Osteoblast (primary cell): ENCODE results near the gene CACNA1H. TPM values are rescaled to one million over a fixed set of nuclear protein-coding genes. Genes with fewer than 3 reads are reported as not detected.

Source experiments
- DNase-seq: peaks from one replicate; pipeline ENCODE4 v3.0.0; 2011; ENCODE audit warnings: low spot score, mixed read lengths; ENCODE audit not compliant: insufficient read length; ENCODE audit errors: missing footprints
- H2AFZ ChIP-seq: 2 replicates; pipeline ENCODE4 v1.6.0; 2011; ENCODE audit warnings: mild to moderate bottlenecking, low read length
- H3K27ac ChIP-seq: 2 replicates; pipeline ENCODE4 v1.5.1; 2011; ENCODE audit warnings: mild to moderate bottlenecking, low read depth, low read length, moderate library complexity
- H3K27me3 ChIP-seq: 2 replicates; pipeline ENCODE4 v1.6.0; 2012; ENCODE audit warnings: mild to moderate bottlenecking, control low read depth, inconsistent platforms, low read length, moderate library complexity; ENCODE audit not compliant: insufficient read depth
- H3K36me3 ChIP-seq: 2 replicates; pipeline ENCODE4 v1.5.1; 2011; ENCODE audit warnings: mild to moderate bottlenecking, low read length, control low read depth, moderate library complexity; ENCODE audit not compliant: insufficient read depth
- H3K4me1 ChIP-seq: 2 replicates; pipeline ENCODE4 v1.5.1; 2011; ENCODE audit warnings: mild to moderate bottlenecking, low read length, control low read depth, moderate library complexity; ENCODE audit not compliant: insufficient read depth
- H3K4me2 ChIP-seq: 2 replicates; pipeline ENCODE4 v1.6.0; 2011; ENCODE audit warnings: mild to moderate bottlenecking, low read length; ENCODE audit not compliant: insufficient read depth
- H3K4me3 ChIP-seq: fragments of 200-600 bp; sonication (generic); 3 replicates; pipeline ENCODE4 v1.5.1; 2012; ENCODE audit warnings: mild to moderate bottlenecking, low read length, inconsistent platforms; ENCODE audit not compliant: insufficient read depth
- H3K79me2 ChIP-seq: 2 replicates; pipeline ENCODE4 v1.6.0; 2012; ENCODE audit warnings: mild to moderate bottlenecking, low read length, control low read depth, inconsistent platforms; ENCODE audit not compliant: insufficient read depth
- H3K9me3 ChIP-seq: 2 replicates; pipeline ENCODE4 v1.5.1; 2011; ENCODE audit warnings: low read depth, low read length, control low read depth
- H4K20me1 ChIP-seq: 2 replicates; pipeline ENCODE4 v1.6.0; 2012; ENCODE audit warnings: mild to moderate bottlenecking, low read length, control low read depth; ENCODE audit not compliant: insufficient read depth
- CTCF ChIP-seq: IDR thresholded peaks from 2 replicates; pipeline ENCODE4 v1.5.1; 2011; ENCODE audit warnings: mild to moderate bottlenecking, low read depth, low read length, moderate library complexity; ENCODE audit errors: extremely low read depth
- total RNA-seq: library from RNA; depleted of rRNA; stranded (reverse); fragments of >200 nt; gene quantifications from 2 replicates; pipeline ENCODE4 v1.2.3, GENCODE V29; 2012

CACNA1H gene
- total RNA-seq, 1 donor: under 0.01 TPM

GRCh38 chr16:1160773-1161348 is 8.0 kb downstream of the CACNA1H start:
- DNase-seq: peak; percentile 91
- peaks cover 18% of the 10 kb centered on the region for H3K27me3 ChIP-seq
- no peaks in the 10 kb centered on the region for H3K36me3 ChIP-seq
- H3K9me3 ChIP-seq: no peaks in the 10 kb centered on the region
- H4K20me1 ChIP-seq: no peaks in the 10 kb centered on the region
- no peak overlapping the region for H2AFZ ChIP-seq
- no peak overlapping the region for H3K27ac ChIP-seq
- no peak for TF ChIP-seq CTCF
- H3K4me1 ChIP-seq: peaks cover 3% of the 10 kb centered on the region
- no peaks in the 10 kb centered on the region for H3K79me2 ChIP-seq
- H3K4me3 ChIP-seq: no peak overlapping the region
- H3K4me2 ChIP-seq: no peak overlapping the region

DNA sequence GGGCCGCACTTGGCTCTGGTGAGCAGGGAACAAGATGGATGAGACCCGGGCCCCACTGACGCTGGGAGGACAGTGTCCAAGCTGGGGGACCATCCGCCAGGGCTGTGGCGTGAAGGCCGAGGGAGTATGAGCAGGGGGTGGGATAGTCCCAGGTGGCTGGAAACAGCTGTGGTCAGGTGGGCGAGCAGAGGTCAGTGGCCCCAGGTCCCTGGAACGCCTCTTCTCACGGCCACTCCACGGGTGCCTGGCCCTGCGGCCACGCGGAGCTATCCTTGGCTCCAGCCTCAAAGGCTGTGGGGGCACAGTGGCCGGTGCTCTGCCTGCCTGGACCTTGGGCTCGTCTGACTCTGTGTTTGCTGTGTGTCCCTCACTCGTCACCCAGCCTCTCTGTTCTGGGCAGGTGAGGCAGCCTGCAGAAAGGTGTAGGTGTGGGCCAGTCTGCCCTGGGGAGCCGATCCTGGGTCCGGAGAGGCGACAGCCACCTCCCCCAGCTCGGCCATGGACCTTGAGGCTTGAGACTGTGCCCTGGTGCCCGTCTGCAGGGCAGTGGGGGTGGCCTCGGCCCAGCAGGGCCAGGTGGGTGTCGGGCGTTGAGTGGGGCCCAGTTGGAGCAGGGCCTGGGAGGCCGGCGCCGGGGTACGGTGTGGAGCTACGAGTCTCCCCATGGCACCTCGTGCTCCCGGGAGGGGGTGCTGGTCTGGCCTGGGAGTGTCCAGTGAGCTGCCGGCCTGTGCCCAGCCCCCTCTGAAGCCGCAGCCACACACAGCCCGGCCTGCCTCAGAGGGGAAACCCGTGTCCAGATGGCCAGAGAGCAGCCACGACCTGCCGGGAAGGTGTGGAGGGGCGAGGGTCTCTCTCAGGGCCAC is 10.0 kb downstream of the CACNA1H start:
- peaks cover 31% of the 10 kb centered on the region for H3K27me3 ChIP-seq
- H3K27ac ChIP-seq: no peak overlapping the region
- no peak overlapping the region for H2AFZ ChIP-seq

DNA sequence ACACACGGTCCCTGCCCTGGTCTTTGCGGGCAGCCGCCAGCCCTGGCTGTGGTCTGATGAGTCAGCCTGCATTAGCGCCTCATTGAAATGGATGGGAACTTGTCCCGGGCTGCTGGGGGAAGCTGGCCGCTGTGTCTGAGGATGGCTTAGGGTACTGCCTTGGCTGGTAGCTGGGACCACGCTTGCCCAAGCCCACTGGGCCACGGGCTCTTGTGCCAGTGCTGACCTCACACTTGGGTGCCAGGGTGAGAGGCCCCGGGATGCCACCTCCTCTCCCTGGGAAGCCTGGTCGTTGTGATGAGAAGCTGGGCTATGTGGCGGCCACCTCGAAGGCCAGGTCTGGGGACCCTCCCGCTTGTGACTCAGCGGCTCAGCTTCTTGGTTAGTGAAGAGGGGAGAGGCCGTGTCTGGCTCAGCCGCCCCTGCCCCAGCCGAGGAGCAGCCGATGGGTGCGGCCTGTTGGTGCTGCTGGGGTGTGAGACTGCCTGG is 10.7 kb downstream of the CACNA1H start:
- no peaks in the 10 kb centered on the region for H3K9me3 ChIP-seq
- peaks cover 27% of the 10 kb centered on the region for H3K27me3 ChIP-seq
- TF ChIP-seq CTCF: no peak
- peak; percentile 99 for DNase-seq
- no peak overlapping the region for H2AFZ ChIP-seq
- H3K27ac ChIP-seq: no peak overlapping the region
- no peak overlapping the region for H3K4me3 ChIP-seq
- peaks cover 3% of the 10 kb centered on the region for H3K4me1 ChIP-seq
- H3K4me2 ChIP-seq: no peak overlapping the region
- H4K20me1 ChIP-seq: no peaks in the 10 kb centered on the region
- no peaks in the 10 kb centered on the region for H3K79me2 ChIP-seq
- H3K36me3 ChIP-seq: no peaks in the 10 kb centered on the region

More for the DNA sequence above, 10.0 kb downstream of the CACNA1H start:
- Histone ChIP-seq H3K36me3 (no peaks in the 10 kb centered on the region), H3K9me3 (no peaks in the 10 kb centered on the region), H3K4me2 (no peak overlapping the region), H3K4me1 (peaks cover 3% of the 10 kb centered on the region), H3K79me2 (no peaks in the 10 kb centered on the region), H3K4me3 (no peak overlapping the region), H4K20me1 (no peaks in the 10 kb centered on the region)
- TF ChIP-seq CTCF: no peak
- DNase-seq: no peak

DNA sequence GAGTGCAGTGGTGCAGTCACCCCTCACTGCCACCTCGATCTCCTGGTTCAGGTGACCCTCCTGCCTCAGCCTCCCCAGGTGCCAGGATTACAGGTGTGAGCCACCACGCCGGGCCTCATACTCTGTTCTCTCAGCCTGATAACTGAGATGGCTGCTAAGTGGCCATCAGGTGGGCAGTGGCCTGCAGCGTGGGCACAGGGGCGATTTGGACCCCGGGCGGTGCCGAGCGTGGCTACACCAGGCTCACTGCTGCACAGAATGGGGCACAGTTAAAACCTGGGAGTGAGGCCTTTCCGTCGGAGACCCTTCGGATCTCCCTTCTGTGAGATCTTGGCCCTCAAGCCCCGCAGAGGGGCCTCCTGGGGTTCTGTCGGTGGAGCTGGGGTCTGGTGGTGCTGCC is 11.5 kb downstream of the CACNA1H start:
- H3K9me3 ChIP-seq: no peaks in the 10 kb centered on the region
- TF ChIP-seq CTCF: no peak
- H2AFZ ChIP-seq: no peak overlapping the region
- H3K27me3 ChIP-seq: peaks cover 26% of the 10 kb centered on the region
- no peaks in the 10 kb centered on the region for H3K36me3 ChIP-seq
- no peaks in the 10 kb centered on the region for H3K79me2 ChIP-seq
- H3K4me1 ChIP-seq: peaks cover 3% of the 10 kb centered on the region
- no peak for DNase-seq
- H3K4me2 ChIP-seq: no peak overlapping the region
- no peak overlapping the region for H3K4me3 ChIP-seq
- no peaks in the 10 kb centered on the region for H4K20me1 ChIP-seq
- H3K27ac ChIP-seq: no peak overlapping the region
